ENCODE data around the gene ATG7.

Gene ATG7

GRCh38 chr3:11271986-11272904 is at the start of gene ATG7:
TSS of gene ATG7 (plus strand) at chr3:11272397. CDS start at chr3:11298696, 26,299 bp downstream.
- Mint-ChIP-seq H3K4me3 (peak within 1 kb of the TSS; percentile 92 to 95), H3K27me3 (peaks cover 2 to 7% of the 10 kb centered on the region in 2 donors), H3K4me1 (peaks cover 19 to 47% of the 10 kb centered on the region in 2 donors), H3K9me3 (peaks cover 5 to 7% of the 10 kb centered on the region in 2 donors), H3K27ac (peak within 1 kb of the TSS; percentile 99), H3K36me3 (peaks cover 30 to 32% of the 10 kb centered on the region in 2 donors)
- DNase-seq (peak; percentile 96), ATAC-seq (replicated peaks) (peak; percentile 97 to 99)

GRCh38 chr3:11224010-11224409 is 48.2 kb upstream of the ATG7 start:
- Mint-ChIP-seq H3K27me3 (peaks cover 0 to 5% of the 10 kb centered on the region in 2 donors), H3K27ac (no peak overlapping the region), H3K4me3 (no peak overlapping the region), H3K4me1 (peaks cover 9 to 19% of the 10 kb centered on the region in 2 donors), H3K36me3 (no peaks in the 10 kb centered on the region), H3K9me3 (peaks cover 0 to 2% of the 10 kb centered on the region in 2 donors)
- ATAC-seq (replicated peaks) (no peak), DNase-seq (no peak)

- Mint-ChIP-seq H3K9me3 (peaks cover 0 to 2% of the 10 kb centered on the region in 2 donors), H3K27me3 (peaks cover 0 to 5% of the 10 kb centered on the region in 2 donors), H3K36me3 (no peaks in the 10 kb centered on the region), H3K4me3 (no peak overlapping the region), H3K4me1 (peaks cover 9 to 19% of the 10 kb centered on the region in 2 donors), H3K27ac (no peak overlapping the region)
- ATAC-seq (replicated peaks) (no peak), DNase-seq (no peak)
Observed at GRCh38 chr3:11224870-11225229, 47.3 kb upstream of the ATG7 start.

GRCh38 chr3:11226042-11226370 is 46.2 kb upstream of the ATG7 start:
- no peaks in the 10 kb centered on the region for H3K36me3 Mint-ChIP-seq
- H3K27me3 Mint-ChIP-seq, result peaks cover 0 to 5% of the 10 kb centered on the region in 2 donors
- ATAC-seq (replicated peaks) (no peak), DNase-seq (no peak)
- peaks cover 12 to 24% of the 10 kb centered on the region in 2 donors for H3K4me1 Mint-ChIP-seq
- peak overlapping the region; percentile 73 for H3K27ac Mint-ChIP-seq
- H3K9me3 Mint-ChIP-seq, result peaks cover 0 to 2% of the 10 kb centered on the region in 2 donors
- H3K4me3 Mint-ChIP-seq, result no peak overlapping the region

GRCh38 chr3:11228041-11228440 is 44.2 kb upstream of the ATG7 start:
- H3K36me3 Mint-ChIP-seq, result no peaks in the 10 kb centered on the region
- peaks cover 13 to 28% of the 10 kb centered on the region in 2 donors for H3K4me1 Mint-ChIP-seq
- DNase-seq (no peak), ATAC-seq (replicated peaks) (no peak)
- H3K27ac Mint-ChIP-seq, result no peak overlapping the region
- peaks cover 2 to 5% of the 10 kb centered on the region in 2 donors for H3K27me3 Mint-ChIP-seq
- H3K9me3 Mint-ChIP-seq, result peaks cover 0 to 2% of the 10 kb centered on the region in 2 donors
- no peak overlapping the region for H3K4me3 Mint-ChIP-seq

- Mint-ChIP-seq H3K36me3 (no peaks in the 10 kb centered on the region), H3K4me3 (no peak overlapping the region), H3K27ac (no peak overlapping the region), H3K27me3 (peaks cover 17 to 20% of the 10 kb centered on the region in 2 donors), H3K9me3 (peaks cover 0 to 2% of the 10 kb centered on the region in 2 donors), H3K4me1 (peaks cover 11 to 28% of the 10 kb centered on the region in 2 donors)
- ATAC-seq (replicated peaks) (no peak), DNase-seq (no peak)
Observed at GRCh38 chr3:11230125-11230524, 42.1 kb upstream of the ATG7 start.

GRCh38 chr3:11230832-11231231 is 41.4 kb upstream of the ATG7 start:
- H3K4me3 Mint-ChIP-seq, result no peak overlapping the region
- peaks cover 20 to 24% of the 10 kb centered on the region in 2 donors for H3K27me3 Mint-ChIP-seq
- no peak overlapping the region for H3K27ac Mint-ChIP-seq
- no peak for DNase-seq
- no peak for ATAC-seq (replicated peaks)
- H3K9me3 Mint-ChIP-seq, result peaks cover 0 to 2% of the 10 kb centered on the region in 2 donors
- H3K4me1 Mint-ChIP-seq, result peaks cover 8 to 24% of the 10 kb centered on the region in 2 donors
- no peaks in the 10 kb centered on the region for H3K36me3 Mint-ChIP-seq

GRCh38 chr3:11235385-11235784 is 36.8 kb upstream of the ATG7 start:
- Mint-ChIP-seq H3K27ac (peak overlapping the region; percentile 59), H3K36me3 (peaks cover under 1 to 1% of the 10 kb centered on the region in 2 donors), H3K4me3 (no peak overlapping the region), H3K9me3 (peaks cover 0 to 4% of the 10 kb centered on the region in 2 donors), H3K27me3 (peaks cover 24% of the 10 kb centered on the region in 2 donors), H3K4me1 (peaks cover 6 to 16% of the 10 kb centered on the region in 2 donors)
- DNase-seq (no peak), ATAC-seq (replicated peaks) (no peak)

- Mint-ChIP-seq H3K36me3 (peaks cover 2 to 3% of the 10 kb centered on the region in 2 donors), H3K27me3 (peaks cover 24% of the 10 kb centered on the region in 2 donors), H3K4me1 (peaks cover 6 to 12% of the 10 kb centered on the region in 2 donors), H3K4me3 (no peak overlapping the region), H3K27ac (no peak overlapping the region), H3K9me3 (peaks cover 0 to 4% of the 10 kb centered on the region in 2 donors)
- DNase-seq, result peak; percentile 67
- peak; percentile 75 for ATAC-seq (replicated peaks)
Observed at GRCh38 chr3:11236588-11237461, 35.4 kb upstream of the ATG7 start.

- Mint-ChIP-seq H3K27me3 (peaks cover 18 to 22% of the 10 kb centered on the region in 2 donors), H3K9me3 (peaks cover 0 to 4% of the 10 kb centered on the region in 2 donors), H3K36me3 (peaks cover 2 to 3% of the 10 kb centered on the region in 2 donors), H3K27ac (no peak overlapping the region), H3K4me3 (no peak overlapping the region), H3K4me1 (peaks cover 6 to 12% of the 10 kb centered on the region in 2 donors)
- ATAC-seq (replicated peaks) (no peak), DNase-seq (no peak)
Observed at GRCh38 chr3:11238060-11238459, 34.1 kb upstream of the ATG7 start.

GRCh38 chr3:11238880-11239279 is 33.3 kb upstream of the ATG7 start:
- Mint-ChIP-seq H3K36me3 (peaks cover 2 to 3% of the 10 kb centered on the region in 2 donors), H3K4me1 (peaks cover 6 to 12% of the 10 kb centered on the region in 2 donors), H3K27ac (peak overlapping the region; percentile 5), H3K9me3 (peaks cover 0 to 4% of the 10 kb centered on the region in 2 donors), H3K4me3 (no peak overlapping the region), H3K27me3 (peaks cover 16 to 19% of the 10 kb centered on the region in 2 donors)
- ATAC-seq (replicated peaks) (peak; percentile 57 to 63), DNase-seq (no peak)

GRCh38 chr3:11239796-11240195 is 32.4 kb upstream of the ATG7 start:
- ATAC-seq (replicated peaks) (no peak), DNase-seq (no peak)
- H3K4me3 Mint-ChIP-seq, result no peak overlapping the region
- H3K27ac Mint-ChIP-seq, result no peak overlapping the region
- peaks cover 2 to 3% of the 10 kb centered on the region in 2 donors for H3K36me3 Mint-ChIP-seq
- H3K4me1 Mint-ChIP-seq, result peaks cover 6 to 12% of the 10 kb centered on the region in 2 donors
- H3K27me3 Mint-ChIP-seq, result peaks cover 8 to 12% of the 10 kb centered on the region in 2 donors
- peaks cover 0 to 4% of the 10 kb centered on the region in 2 donors for H3K9me3 Mint-ChIP-seq

- Mint-ChIP-seq H3K4me3 (peak overlapping the region in 1 of 2 donors; percentile 17), H3K27ac (peak overlapping the region; percentile 53), H3K36me3 (peaks cover 2 to 3% of the 10 kb centered on the region in 2 donors), H3K9me3 (peaks cover 0 to 4% of the 10 kb centered on the region in 2 donors), H3K4me1 (peaks cover 6 to 12% of the 10 kb centered on the region in 2 donors), H3K27me3 (peaks cover 1 to 8% of the 10 kb centered on the region in 2 donors)
- DNase-seq (no peak), ATAC-seq (replicated peaks) (peak; percentile 83 to 86)
Observed at GRCh38 chr3:11240496-11240895, 31.7 kb upstream of the ATG7 start.

- ATAC-seq (replicated peaks) (no peak), DNase-seq (no peak)
- Mint-ChIP-seq H3K27ac (no peak overlapping the region), H3K4me1 (peaks cover 4 to 7% of the 10 kb centered on the region in 2 donors), H3K4me3 (no peak overlapping the region), H3K9me3 (peaks cover 0 to under 1% of the 10 kb centered on the region in 2 donors), H3K36me3 (peaks cover 2 to 3% of the 10 kb centered on the region in 2 donors), H3K27me3 (peaks cover 0 to 4% of the 10 kb centered on the region in 2 donors)
Observed at GRCh38 chr3:11244121-11244677, 28.0 kb upstream of the ATG7 start.
